Choroid plexus epithelial cell (primary cell): ENCODE data around the gene IFI44.

Experiments
- DNase-seq: peaks from one replicate; pipeline ENCODE4 v3.0.0-alpha.2; 2010; ENCODE audit warnings: low read depth
- H3K4me3 ChIP-seq: 2 replicates; pipeline ENCODE4 v1.5.1; 2011; ENCODE audit warnings: low read depth, mild to moderate bottlenecking, control low read depth, low read length, moderate library complexity
- CTCF ChIP-seq: conservative IDR thresholded peaks from 2 replicates; pipeline ENCODE4 v1.5.1; 2011; ENCODE audit warnings: low read depth, mild to moderate bottlenecking, control low read depth, inconsistent platforms, low read length, moderate library complexity

Gene IFI44

GRCh38 chr1:78647238-78647637, 2.4 kb upstream of the IFI44 start:
- H3K4me3 ChIP-seq = no peak overlapping the region
- no peak for TF ChIP-seq CTCF

GRCh38 chr1:78650114-78650660, 556 bp downstream of the IFI44 start:
- H3K4me3 ChIP-seq = peak overlapping the region; percentile 46
- no peak for TF ChIP-seq CTCF
- peak; percentile 24 for DNase-seq

More at GRCh38 chr1:78647238-78647637, 2.4 kb upstream of the IFI44 start:
- DNase-seq = no peak

- DNase-seq = peak; percentile 51
- peak overlapping the region; percentile 25 for H3K4me3 ChIP-seq
- TF ChIP-seq CTCF = no peak
Observed at GRCh38 chr1:78651241-78651640, 1.6 kb downstream of the IFI44 start.

GRCh38 chr1:78652019-78652560, 2.5 kb downstream of the IFI44 start:
- TF ChIP-seq CTCF = no peak

GRCh38 chr1:78658901-78659300, 9.3 kb downstream of the IFI44 start:
- DNase-seq = peak; percentile 60
- TF ChIP-seq CTCF = no peak
- H3K4me3 ChIP-seq = no peak overlapping the region

More at GRCh38 chr1:78652019-78652560, 2.5 kb downstream of the IFI44 start:
- DNase-seq = no peak
- no peak overlapping the region for H3K4me3 ChIP-seq

GRCh38 chr1:78663923-78664322, 14.3 kb downstream of the IFI44 start:
- no peak overlapping the region for H3K4me3 ChIP-seq
- DNase-seq = no peak
- no peak for TF ChIP-seq CTCF

GRCh38 chr1:78664763-78665162, 15.1 kb downstream of the IFI44 start:
- no peak for DNase-seq
- TF ChIP-seq CTCF = no peak

More at GRCh38 chr1:78664763-78665162, 15.1 kb downstream of the IFI44 start:
- H3K4me3 ChIP-seq = no peak overlapping the region
